Fibroblast of the aortic adventitia (primary cell): ENCODE results near the gene AIG1. TPM values are rescaled to one million over a fixed set of nuclear protein-coding genes. Genes with fewer than 3 reads are reported as not detected.

Experiments
- DNase-seq: peaks from one replicate; pipeline ENCODE4 v3.0.0-alpha.2; 2010; ENCODE audit warnings: low read depth
- H3K4me3 ChIP-seq: 2 replicates; pipeline ENCODE4 v1.5.1; 2011; ENCODE audit warnings: low read depth, mild to moderate bottlenecking, control low read depth, low read length, moderate library complexity
- CTCF ChIP-seq: IDR thresholded peaks from 2 replicates; pipeline ENCODE4 v1.5.1; 2011; ENCODE audit warnings: mild to moderate bottlenecking, low read length, control low read depth, inconsistent platforms; ENCODE audit not compliant: insufficient read depth
- total RNA-seq: library from RNA; depleted of rRNA; stranded (reverse); fragments of >200 nt; gene quantifications from 2 replicates; pipeline ENCODE4 v1.2.3, GENCODE V29; 2012; ENCODE audit warnings: low replicate concordance

Gene AIG1
- total RNA-seq, 1 donor, result 28.0 TPM

GRCh38 chr6:143177706-143178105 is 117.0 kb downstream of the AIG1 start:
- no peak for TF ChIP-seq CTCF
- DNase-seq, result no peak
- no peak overlapping the region for H3K4me3 ChIP-seq

GRCh38 chr6:143179096-143179495 is 118.4 kb downstream of the AIG1 start:
- DNase-seq, result no peak
- H3K4me3 ChIP-seq, result no peak overlapping the region
- TF ChIP-seq CTCF, result no peak

- no peak for TF ChIP-seq CTCF
- no peak overlapping the region for H3K4me3 ChIP-seq
- DNase-seq, result no peak
These were observed 119.4 kb downstream of the AIG1 start for GRCh38 chr6:143179901-143180612.

GRCh38 chr6:143180826-143181225 is 120.1 kb downstream of the AIG1 start:
- H3K4me3 ChIP-seq, result no peak overlapping the region
- TF ChIP-seq CTCF, result no peak
- DNase-seq, result peak; percentile 25

GRCh38 chr6:143183666-143184065 is 123.0 kb downstream of the AIG1 start:
- no peak for TF ChIP-seq CTCF
- no peak overlapping the region for H3K4me3 ChIP-seq
- no peak for DNase-seq

GRCh38 chr6:143185288-143185687 is 124.6 kb downstream of the AIG1 start:
- no peak for DNase-seq
- H3K4me3 ChIP-seq, result no peak overlapping the region
- no peak for TF ChIP-seq CTCF
